NCI-H1092 (cell line): Measurements from ENCODE around the gene CAMTA1.

Source experiments
- DNase-seq: peaks from one replicate; lab custom pipeline; 2025; lab: John Stamatoyannopoulos, UW

Gene CAMTA1

GRCh38 chr1:7576946-7577657 lies 791.8 kb downstream of the CAMTA1 start:
- no peak for DNase-seq

DNA sequence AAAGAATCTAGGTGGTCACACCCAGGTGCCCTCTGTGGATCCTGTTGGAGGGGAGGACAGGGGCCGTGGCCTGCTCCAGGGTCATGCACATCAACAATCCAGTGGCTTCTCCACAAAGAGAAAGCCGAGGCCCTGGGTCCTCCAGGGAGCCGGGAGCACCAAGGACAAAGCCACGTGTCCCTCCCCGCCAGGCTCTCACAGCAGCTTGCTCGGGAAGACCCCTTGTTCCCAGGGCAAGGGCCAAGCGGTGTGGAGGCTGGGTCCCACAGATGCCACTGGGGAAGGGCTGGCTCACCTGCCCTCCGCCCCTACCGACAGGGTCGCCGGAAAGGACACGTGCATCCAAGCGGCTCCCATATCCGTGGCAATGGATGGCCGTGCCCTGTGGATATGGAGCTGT lies 793.0 kb downstream of the CAMTA1 start:
- no peak for DNase-seq

- DNase-seq = no peak
Observed at GRCh38 chr1:7579016-7579415, 793.8 kb downstream of the CAMTA1 start.

- DNase-seq = no peak
Observed at GRCh38 chr1:7579831-7580804, 794.9 kb downstream of the CAMTA1 start.

DNA sequence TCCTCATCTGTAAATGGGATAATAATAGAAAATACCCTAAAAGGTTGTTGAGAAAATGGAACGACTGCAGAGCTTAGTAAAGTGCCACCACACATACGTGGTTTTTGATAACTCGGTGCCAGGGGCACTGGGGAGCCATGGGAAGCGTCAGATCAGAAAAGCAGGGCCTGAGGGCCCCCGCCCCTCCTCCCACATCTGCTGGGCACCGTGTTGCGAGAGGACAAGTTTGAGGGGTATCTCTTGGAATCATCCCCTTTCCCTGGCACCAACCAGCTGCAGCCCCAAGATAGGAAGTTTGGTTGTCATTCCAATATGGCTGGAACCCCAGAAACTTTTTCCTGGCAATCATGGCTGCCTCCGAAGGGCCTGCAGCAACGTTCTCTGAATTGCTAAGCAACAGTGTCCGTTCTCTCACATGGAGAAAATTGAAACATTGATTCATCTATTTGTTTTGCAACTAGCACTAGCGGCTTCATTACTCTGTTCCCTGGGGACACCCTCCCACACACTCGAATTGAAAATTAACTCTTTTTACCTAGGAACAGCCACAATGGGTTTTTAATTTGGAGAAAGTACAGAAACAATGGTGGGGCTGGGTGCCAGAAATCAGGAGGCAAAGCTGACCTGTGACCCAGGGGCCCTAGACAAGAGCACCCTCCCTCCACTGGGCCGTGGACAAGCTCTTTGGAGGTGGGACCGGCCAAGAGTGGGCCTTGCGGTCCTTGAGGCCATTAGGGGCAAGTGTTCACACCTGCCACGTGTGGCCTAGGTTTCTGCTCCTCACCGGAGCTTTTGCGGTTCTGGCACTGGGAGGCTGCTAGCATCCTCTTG lies 795.9 kb downstream of the CAMTA1 start:
- peak; percentile 37 for DNase-seq

DNA sequence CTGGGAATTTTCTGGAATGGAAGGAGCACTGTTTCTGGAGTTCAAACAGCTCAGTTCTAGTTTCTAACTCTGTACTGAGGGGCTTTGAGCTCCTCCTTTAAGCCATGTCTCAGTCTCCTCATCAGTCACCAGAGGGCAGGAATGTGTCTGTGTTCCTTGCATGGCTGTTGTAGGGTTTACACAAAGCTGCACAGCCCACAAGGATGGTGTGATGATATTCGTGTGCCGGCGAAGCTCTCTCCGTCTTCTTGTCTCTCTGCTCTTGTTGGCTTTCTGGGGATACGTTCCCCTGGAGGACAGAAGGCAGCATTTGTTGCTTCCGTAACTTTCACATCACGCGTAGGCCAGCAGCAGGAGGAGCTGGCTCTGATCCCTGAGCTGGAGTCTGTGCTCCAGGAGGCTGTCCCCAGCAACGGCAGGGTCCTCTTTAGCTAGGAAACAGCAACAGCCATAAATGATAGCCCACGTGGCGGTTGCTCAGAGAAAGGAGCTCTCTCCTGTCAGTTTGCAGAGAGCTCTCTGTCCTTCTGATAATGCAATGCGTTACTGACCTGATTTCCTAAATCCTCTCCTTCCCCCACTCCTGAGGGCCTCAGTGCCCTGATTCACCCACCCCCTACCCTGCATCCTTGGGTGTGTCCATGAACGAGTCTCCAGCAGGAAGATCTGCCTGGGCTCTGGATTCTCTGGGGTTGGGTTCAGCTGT lies 796.7 kb downstream of the CAMTA1 start:
- DNase-seq = no peak

- DNase-seq = no peak
Observed at GRCh38 chr1:7582460-7582972, 797.3 kb downstream of the CAMTA1 start.

DNA sequence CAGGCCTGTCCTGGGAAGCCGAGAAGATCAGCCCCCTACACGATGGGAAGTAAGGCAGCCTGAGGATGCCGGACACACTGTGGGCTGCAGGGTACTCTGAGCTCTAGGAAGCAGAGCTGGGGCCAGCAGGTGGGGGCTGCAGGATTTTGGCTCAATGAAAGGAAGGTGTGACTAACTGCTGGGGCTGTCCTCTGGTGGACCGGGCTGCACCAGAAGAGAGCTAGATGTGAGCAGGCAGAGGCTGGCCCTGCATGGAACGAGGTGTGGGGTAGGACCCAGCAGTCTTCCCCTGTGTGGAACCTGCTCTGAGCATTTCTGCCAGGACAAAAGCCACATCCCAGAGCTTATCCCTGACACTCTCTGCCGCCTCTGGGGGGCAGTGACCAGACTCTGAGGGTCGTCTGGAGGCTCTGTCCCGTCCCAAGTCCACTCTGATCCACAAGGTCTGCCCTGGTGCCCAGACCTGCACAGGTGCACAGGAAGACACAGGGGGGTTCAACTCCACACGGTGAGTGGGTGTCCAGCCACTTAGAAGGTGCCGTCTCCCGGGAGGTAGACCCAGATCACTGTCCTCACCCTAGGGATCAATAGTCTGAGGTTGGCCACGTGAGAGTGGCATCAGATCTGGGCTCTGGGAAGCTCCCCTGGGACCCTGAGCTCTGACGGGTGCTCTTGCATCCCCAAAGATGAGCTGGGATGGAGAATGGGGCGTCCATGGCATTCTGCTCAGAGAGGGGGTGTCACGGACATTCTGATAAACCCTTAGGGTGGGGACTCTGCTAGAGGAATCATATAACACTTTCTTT lies 798.2 kb downstream of the CAMTA1 start:
- no peak for DNase-seq

DNA sequence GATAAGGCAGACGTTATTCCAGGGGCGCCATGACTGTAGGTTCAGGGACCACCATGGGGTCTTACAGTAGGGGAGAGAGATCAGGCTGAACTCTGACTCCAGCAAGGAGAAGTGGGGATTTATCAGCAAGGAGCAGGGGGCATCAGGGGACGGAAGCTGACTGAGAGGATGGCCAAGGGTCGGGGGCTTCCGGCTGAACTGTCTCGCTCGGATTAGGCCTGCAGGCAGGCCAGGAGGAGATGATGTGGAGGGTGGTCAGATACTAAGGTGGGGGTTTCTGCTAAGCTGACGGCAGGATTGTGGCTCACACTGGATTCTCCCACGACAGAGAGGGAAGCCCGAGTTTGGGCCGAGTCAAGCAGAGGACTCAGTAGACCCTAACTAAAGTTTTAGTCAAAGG lies 798.9 kb downstream of the CAMTA1 start:
- no peak for DNase-seq

- no peak for DNase-seq
Observed at GRCh38 chr1:7584643-7585042, 799.4 kb downstream of the CAMTA1 start.

DNA sequence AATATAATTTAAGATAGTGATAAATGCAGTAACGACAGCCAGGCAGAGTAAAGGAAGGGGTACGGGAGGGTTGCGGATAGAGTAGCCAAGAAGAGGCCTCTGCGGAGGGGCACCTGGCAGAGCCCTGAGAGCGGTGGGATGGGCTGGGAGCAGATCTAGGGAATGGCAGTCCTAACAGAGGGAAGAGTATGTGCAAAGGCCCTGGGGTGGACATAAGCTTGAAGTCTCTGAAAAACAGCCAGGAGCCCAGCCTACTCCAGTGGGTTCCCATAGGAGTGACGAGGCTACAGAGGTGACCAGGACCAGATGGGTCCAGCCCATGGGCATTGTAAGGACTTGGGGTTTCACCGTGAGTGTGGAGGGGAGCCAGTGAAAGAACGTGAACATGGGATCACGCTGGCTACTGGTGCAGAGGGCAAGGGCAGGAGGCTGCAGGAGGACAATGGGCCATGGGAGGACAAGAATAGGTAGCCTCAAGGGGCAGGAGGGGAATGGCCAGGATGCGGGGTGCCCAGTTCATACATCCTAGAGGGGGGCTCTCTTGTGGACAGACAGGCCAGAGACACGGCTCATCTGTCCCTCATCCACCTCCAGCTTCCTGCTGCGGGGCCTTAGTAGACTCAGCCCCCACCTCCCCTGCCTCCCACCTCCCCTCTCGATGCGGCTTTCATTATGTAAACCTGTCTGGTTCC lies 800.1 kb downstream of the CAMTA1 start:
- DNase-seq = no peak

GRCh38 chr1:7586031-7586941 lies 801.0 kb downstream of the CAMTA1 start:
- no peak for DNase-seq

GRCh38 chr1:7587108-7587772 lies 802.0 kb downstream of the CAMTA1 start:
- no peak for DNase-seq

- no peak for DNase-seq
Observed at GRCh38 chr1:7587773-7588456, 802.7 kb downstream of the CAMTA1 start.

DNA sequence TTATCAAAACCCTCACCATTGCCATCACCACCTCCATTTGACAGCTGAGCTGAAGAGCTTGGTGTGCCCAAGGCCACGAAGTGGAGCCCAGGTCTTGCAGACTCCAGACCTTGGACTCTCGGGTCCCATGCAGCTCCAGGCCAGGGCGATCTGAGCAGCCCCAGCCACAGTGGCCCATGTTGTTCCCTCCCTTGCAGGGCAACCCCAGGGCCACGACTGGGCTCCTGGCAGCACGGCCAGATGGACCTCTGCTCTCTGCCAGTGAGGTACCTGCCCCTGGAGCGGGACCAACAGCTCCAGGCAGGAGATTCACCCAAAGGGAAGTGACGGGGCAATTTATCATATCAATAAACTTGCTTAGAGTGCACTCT lies 803.2 kb downstream of the CAMTA1 start:
- DNase-seq = no peak

DNA sequence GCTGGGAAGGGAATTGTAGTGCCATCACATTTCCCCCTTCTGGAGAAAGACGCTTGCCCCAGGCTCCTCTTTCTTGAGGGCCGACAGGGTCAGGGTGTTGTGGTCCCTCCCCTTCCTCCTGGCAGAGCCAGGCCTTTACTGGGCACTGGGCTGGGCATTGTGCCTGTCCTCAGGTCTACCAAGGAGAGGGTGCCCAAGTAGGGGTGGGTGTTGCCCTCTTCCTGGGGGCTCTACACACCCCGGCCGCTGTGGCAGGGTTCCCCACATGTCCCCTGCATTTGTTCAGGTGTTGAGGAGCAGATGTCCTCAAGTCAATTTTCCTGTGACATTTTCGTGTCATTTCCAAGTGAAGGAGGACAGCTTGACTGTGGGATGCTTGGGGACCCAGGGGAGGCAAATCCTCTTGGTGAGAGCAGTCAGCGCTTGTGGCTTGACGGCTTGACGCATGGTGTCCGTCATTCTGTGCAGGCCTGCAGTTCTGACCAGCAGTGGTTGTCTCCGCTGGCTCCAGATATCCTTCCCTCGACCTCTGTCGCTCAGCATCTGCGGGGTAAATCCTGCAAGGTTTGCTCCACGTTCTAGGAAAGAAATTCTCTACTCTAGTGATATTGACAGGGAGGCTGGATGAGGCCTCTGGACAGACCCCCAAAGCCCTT lies 804.0 kb downstream of the CAMTA1 start:
- no peak for DNase-seq

DNA sequence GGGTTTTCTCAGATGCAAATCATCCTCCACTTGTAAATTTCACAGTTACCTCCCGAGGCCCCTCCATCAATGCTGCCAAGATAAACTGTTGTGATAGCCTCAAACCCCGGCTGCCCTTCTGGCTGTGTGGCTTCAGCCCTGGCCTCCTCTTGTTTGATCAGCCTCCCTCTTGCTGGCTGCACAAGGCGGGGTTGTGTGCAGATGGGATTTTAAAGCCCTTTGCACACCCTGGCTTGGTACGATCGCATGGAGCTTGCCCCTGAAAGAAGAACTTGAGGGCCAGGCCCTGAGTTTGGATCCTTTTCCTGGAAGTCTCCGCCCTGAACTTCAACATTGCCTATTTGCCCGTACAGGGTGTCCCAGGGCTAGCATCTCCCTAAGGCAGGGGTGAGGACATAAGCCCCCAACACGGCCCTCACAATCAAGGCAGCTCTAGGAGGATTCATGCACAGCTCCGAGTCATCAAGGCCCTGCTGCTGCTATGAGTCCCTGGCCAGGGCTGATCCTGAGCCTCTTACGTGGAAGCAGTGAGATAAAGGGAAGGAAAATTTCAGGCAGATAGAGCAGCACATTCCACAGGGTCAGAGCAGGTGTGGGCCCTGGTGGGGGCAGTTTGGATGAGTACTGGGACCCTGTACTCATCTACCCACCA lies 804.6 kb downstream of the CAMTA1 start:
- no peak for DNase-seq
